ENCODE data around the gene GPN2.

GPN2 gene

GRCh38 chr1:26889551-26890466 lies at the start of gene GPN2:
Gene GPN2, minus strand, starts transcription at chr1:26890283. Its CDS starts 187 bp downstream, at chr1:26890096.
- DNase-seq, result peak; percentile 85

GRCh38 chr1:26938659-26939025 lies 48.6 kb upstream of the GPN2 start:
- DNase-seq, result no peak

- no peak for DNase-seq
Observed at GRCh38 chr1:26938004-26938658, 48.0 kb upstream of the GPN2 start.

GRCh38 chr1:26936823-26937222 lies 46.7 kb upstream of the GPN2 start:
- no peak for DNase-seq

- no peak for DNase-seq
Observed at GRCh38 chr1:26932531-26932930, 42.4 kb upstream of the GPN2 start.

GRCh38 chr1:26923711-26924110 lies 33.6 kb upstream of the GPN2 start:
- peak; percentile 24 for DNase-seq

- DNase-seq, result no peak
Observed at GRCh38 chr1:26922901-26923300, 32.8 kb upstream of the GPN2 start.

- no peak for DNase-seq
Observed at GRCh38 chr1:26922431-26922729, 32.3 kb upstream of the GPN2 start.

- DNase-seq, result peak; percentile 98
Observed at GRCh38 chr1:26921540-26922430, 31.7 kb upstream of the GPN2 start, which contains the start of gene NUDC. Gene NUDC, plus strand, starts transcription at chr1:26921743. Its CDS starts 106 bp downstream, at chr1:26921849.

- DNase-seq, result no peak
Observed at GRCh38 chr1:26921126-26921539, 31.1 kb upstream of the GPN2 start.

- no peak for DNase-seq
Observed at GRCh38 chr1:26915204-26915842, 25.2 kb upstream of the GPN2 start.

GRCh38 chr1:26913754-26914619 lies 23.9 kb upstream of the GPN2 start, which contains the start of gene NR0B2:
Gene NR0B2, minus strand, starts transcription at chr1:26913975. Its CDS starts 35 bp downstream, at chr1:26913940.
- DNase-seq, result no peak

GRCh38 chr1:26913389-26913753 lies 23.3 kb upstream of the GPN2 start:
- no peak for DNase-seq

GRCh38 chr1:26912147-26912490 lies 22.0 kb upstream of the GPN2 start:
- no peak for DNase-seq

- no peak for DNase-seq
Observed at GRCh38 chr1:26911399-26912146, 21.5 kb upstream of the GPN2 start.

- no peak for DNase-seq
Observed at GRCh38 chr1:26910343-26911160, 20.5 kb upstream of the GPN2 start.

GRCh38 chr1:26909951-26910342 lies 19.9 kb upstream of the GPN2 start:
- no peak for DNase-seq

GRCh38 chr1:26907071-26907917 lies 17.2 kb upstream of the GPN2 start:
- DNase-seq, result no peak

Data from activated CD4-positive, alpha-beta T cell treated with anti-CD3 and anti-CD28 coated beads for 48 hours (primary cell).